ENCODE results near the gene EPS15.
"Not testable (repeated sequence)": the region's sequence is repeated elsewhere in the genome, so short reads cannot be mapped to it uniquely, and the experiment has no call there.

Gene EPS15

GRCh38 chr1:51416910-51417309 lies 102.2 kb downstream of the EPS15 start:
- no peak for ATAC-seq
- no peak for TF ChIP-seq ARNTL (CRISPR knock-in tag; IDR thresholded peaks at IDR 0.05; ENCODE audit: borderline replicate concordance, low read depth)
- TF ChIP-seq ZC3H10 (CRISPR knock-in tag; IDR thresholded peaks at IDR 0.05), result no peak
- no peak for TF ChIP-seq ZNF8 (CRISPR knock-in tag; IDR thresholded peaks at IDR 0.05)
- TF ChIP-seq CSDC2 (CRISPR knock-in tag; IDR thresholded peaks at IDR 0.05), result no peak
- no peak for TF ChIP-seq CREB5 (CRISPR knock-in tag; IDR thresholded peaks at IDR 0.05; ENCODE audit: low read depth)
- TF ChIP-seq BACH2 (CRISPR knock-in tag; IDR thresholded peaks at IDR 0.05; ENCODE audit: borderline replicate concordance), result no peak
- TF ChIP-seq CSRNP3 (CRISPR knock-in tag; IDR thresholded peaks at IDR 0.05), result no peak
- peak; percentile 33 for TF ChIP-seq ISL1 (CRISPR knock-in tag; IDR thresholded peaks at IDR 0.05)
- TF ChIP-seq RARB (CRISPR knock-in tag; IDR thresholded peaks at IDR 0.05), result no peak

GRCh38 chr1:51415963-51416362 lies 103.1 kb downstream of the EPS15 start:
- TF ChIP-seq TOX (CRISPR knock-in tag; IDR thresholded peaks at IDR 0.05; ENCODE audit: borderline replicate concordance), result no peak
- TF ChIP-seq ZC3H10 (CRISPR knock-in tag; IDR thresholded peaks at IDR 0.05), result no peak
- TF ChIP-seq GLIS3 (CRISPR knock-in tag; IDR thresholded peaks at IDR 0.05), result no peak
- TF ChIP-seq POU6F1 (CRISPR knock-in tag; IDR thresholded peaks at IDR 0.05; ENCODE audit: borderline replicate concordance, low read depth), result no peak
- TF ChIP-seq ZNF565 (CRISPR knock-in tag; conservative IDR thresholded peaks at IDR 0.05; ENCODE audit: low read depth), result no peak
- TF ChIP-seq ZNF8 (CRISPR knock-in tag; IDR thresholded peaks at IDR 0.05), result no peak
- TF ChIP-seq CSDC2 (CRISPR knock-in tag; IDR thresholded peaks at IDR 0.05), result no peak
- no peak for TF ChIP-seq PATZ1 (CRISPR knock-in tag; IDR thresholded peaks at IDR 0.05; ENCODE audit: borderline replicate concordance)
- no peak for TF ChIP-seq TCF4 (CRISPR knock-in tag; IDR thresholded peaks at IDR 0.05; ENCODE audit: borderline replicate concordance)
- no peak for TF ChIP-seq ZFP3 (CRISPR knock-in tag; IDR thresholded peaks at IDR 0.05)
- TF ChIP-seq RARB (CRISPR knock-in tag; IDR thresholded peaks at IDR 0.05), result no peak
- TF ChIP-seq ESRRG (CRISPR knock-in tag; IDR thresholded peaks at IDR 0.05), result no peak
- TF ChIP-seq ARNTL (CRISPR knock-in tag; IDR thresholded peaks at IDR 0.05; ENCODE audit: borderline replicate concordance, low read depth), result no peak
- ATAC-seq, result no peak

DNA sequence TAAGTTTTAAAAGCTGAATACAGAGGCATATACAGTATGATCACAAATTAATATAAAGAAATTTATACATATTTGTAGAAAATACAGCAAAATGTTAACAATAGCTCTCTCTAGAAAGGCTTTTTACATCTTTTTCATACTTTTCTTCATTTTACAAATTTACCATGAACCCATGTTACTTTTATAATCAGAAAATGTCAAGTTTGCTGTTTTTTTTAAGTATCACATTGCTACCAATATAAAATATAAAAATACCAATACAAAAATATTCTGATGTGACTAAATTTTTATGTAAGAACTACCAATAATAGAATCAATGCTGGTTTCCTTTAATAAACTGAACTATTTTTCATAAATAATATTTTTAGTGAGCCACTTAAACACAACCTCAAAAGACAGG lies 104.3 kb downstream of the EPS15 start:
- no peak for ATAC-seq
- TF ChIP-seq TSHZ2 (CRISPR knock-in tag; IDR thresholded peaks at IDR 0.05) (no peak), CREB5 (CRISPR knock-in tag; IDR thresholded peaks at IDR 0.05; ENCODE audit: low read depth) (no peak), CSRNP3 (CRISPR knock-in tag; IDR thresholded peaks at IDR 0.05) (no peak), ZNF70 (CRISPR knock-in tag; IDR thresholded peaks at IDR 0.05) (no peak), ZNF8 (CRISPR knock-in tag; IDR thresholded peaks at IDR 0.05) (no peak), TCF4 (CRISPR knock-in tag; IDR thresholded peaks at IDR 0.05; ENCODE audit: borderline replicate concordance) (no peak), ESRRG (CRISPR knock-in tag; IDR thresholded peaks at IDR 0.05) (no peak), ZFP3 (CRISPR knock-in tag; IDR thresholded peaks at IDR 0.05) (no peak), POU6F1 (CRISPR knock-in tag; IDR thresholded peaks at IDR 0.05; ENCODE audit: borderline replicate concordance, low read depth) (no peak), BACH2 (CRISPR knock-in tag; IDR thresholded peaks at IDR 0.05; ENCODE audit: borderline replicate concordance) (no peak), ZC3H10 (CRISPR knock-in tag; IDR thresholded peaks at IDR 0.05) (no peak), ISL1 (CRISPR knock-in tag; IDR thresholded peaks at IDR 0.05) (no peak), ZFP30 (CRISPR knock-in tag; IDR thresholded peaks at IDR 0.05) (no peak), ZNF565 (CRISPR knock-in tag; conservative IDR thresholded peaks at IDR 0.05; ENCODE audit: low read depth) (no peak), GLIS3 (CRISPR knock-in tag; IDR thresholded peaks at IDR 0.05) (no peak), PPARA (CRISPR knock-in tag; IDR thresholded peaks at IDR 0.05; ENCODE audit: borderline replicate concordance) (no peak), OSR1 (CRISPR knock-in tag; IDR thresholded peaks at IDR 0.05) (no peak), TOX (CRISPR knock-in tag; IDR thresholded peaks at IDR 0.05; ENCODE audit: borderline replicate concordance) (no peak)

GRCh38 chr1:51411820-51412219 lies 107.2 kb downstream of the EPS15 start:
- not testable (repeated sequence) for ATAC-seq
